ENCODE results near the gene RAB30. TPM values are rescaled to one million over a fixed set of nuclear protein-coding genes. Genes with fewer than 3 reads are reported as not detected.

Gene RAB30
- total RNA-seq, 1 donor from 2014 or later: 7.7 TPM

GRCh38 chr11:82930734-82931133 is 141.0 kb downstream of the RAB30 start:
- no peak for DNase-seq (ENCODE audit: low spot score in 2 of 2)
- no peaks in the 10 kb centered on the region for H3K4me1 ChIP-seq
- intact Hi-C loops (cut with DNase I): no loop called here
- H3K36me3 ChIP-seq: no peaks in the 10 kb centered on the region
- no peaks in the 10 kb centered on the region for H3K9me3 ChIP-seq
- TF ChIP-seq CTCF (IDR thresholded peaks at IDR 0.05): no peak
- no peak overlapping the region for H3K4me3 ChIP-seq
- no peaks in the 10 kb centered on the region for H3K27me3 ChIP-seq
- no peak overlapping the region for H3K27ac ChIP-seq

GRCh38 chr11:82930229-82930628 is 141.5 kb downstream of the RAB30 start:
- Histone ChIP-seq H3K27me3 (no peaks in the 10 kb centered on the region), H3K9me3 (no peaks in the 10 kb centered on the region), H3K4me3 (no peak overlapping the region), H3K27ac (no peak overlapping the region), H3K4me1 (no peaks in the 10 kb centered on the region), H3K36me3 (no peaks in the 10 kb centered on the region)
- no peak for TF ChIP-seq CTCF (IDR thresholded peaks at IDR 0.05)
- no peak for DNase-seq (ENCODE audit: low spot score in 2 of 2)
- intact Hi-C loops (cut with DNase I): no loop called here

GRCh38 chr11:82929121-82929520 is 142.6 kb downstream of the RAB30 start:
- Histone ChIP-seq H3K36me3 (no peaks in the 10 kb centered on the region), H3K27ac (no peak overlapping the region), H3K9me3 (no peaks in the 10 kb centered on the region), H3K4me1 (no peaks in the 10 kb centered on the region), H3K27me3 (no peaks in the 10 kb centered on the region), H3K4me3 (no peak overlapping the region)
- no peak for TF ChIP-seq CTCF (IDR thresholded peaks at IDR 0.05)
- no peak for DNase-seq (ENCODE audit: low spot score in 2 of 2)
- intact Hi-C loops (cut with DNase I): no loop called here

- intact Hi-C loops (cut with DNase I): loop anchor here (1.0 kb wide), 1 partner anchor 60 kb away; no protein-coding TSS in a partner anchor
- no peaks in the 10 kb centered on the region for H3K36me3 ChIP-seq
- H3K27ac ChIP-seq: no peak overlapping the region
- no peaks in the 10 kb centered on the region for H3K27me3 ChIP-seq
- no peaks in the 10 kb centered on the region for H3K9me3 ChIP-seq
- H3K4me3 ChIP-seq: no peak overlapping the region
- H3K4me1 ChIP-seq: no peaks in the 10 kb centered on the region
- TF ChIP-seq CTCF (IDR thresholded peaks at IDR 0.05): peak in 2 of 3 experiments; percentile 66 to 69
- DNase-seq (ENCODE audit: low spot score in 2 of 2): no peak
These were observed 144.3 kb downstream of the RAB30 start for GRCh38 chr11:82927264-82927880.

GRCh38 chr11:82924522-82925224 is 147.0 kb downstream of the RAB30 start:
- no peak overlapping the region for H3K27ac ChIP-seq
- no peak for DNase-seq (ENCODE audit: low spot score in 2 of 2)
- H3K36me3 ChIP-seq: no peaks in the 10 kb centered on the region
- no peaks in the 10 kb centered on the region for H3K9me3 ChIP-seq
- TF ChIP-seq CTCF (IDR thresholded peaks at IDR 0.05): no peak
- H3K4me3 ChIP-seq: no peak overlapping the region
- intact Hi-C loops (cut with DNase I): no loop called here
- no peaks in the 10 kb centered on the region for H3K27me3 ChIP-seq
- H3K4me1 ChIP-seq: no peaks in the 10 kb centered on the region

Other genes starting within 250 kb of the RAB30 start
- gene PRCP, start 171.5 kb downstream of the RAB30 start, total RNA-seq: 151 TPM
- gene DDIAS, start 170.2 kb downstream of the RAB30 start, total RNA-seq: 0.11 TPM
- 19.2 TPM for gene PCF11, start 85.2 kb upstream of the RAB30 start, total RNA-seq
- 25.1 TPM for gene ANKRD42, start 121.8 kb upstream of the RAB30 start, total RNA-seq
- gene CCDC90B, start 214.5 kb upstream of the RAB30 start, total RNA-seq: 8.2 TPM

All from ascending aorta (tissue), 2 donors.